Measurements from ENCODE around the gene COL19A1. TPM values are rescaled to one million over a fixed set of nuclear protein-coding genes. Genes with fewer than 3 reads are reported as not detected.

The COL19A1 gene
- polyA plus RNA-seq, 1 donor (not counting 4 experiments of a cell fraction or from before 2014, with no cell fraction given) = not detected

GRCh38 chr6:69848552-69848951 lies 17.8 kb upstream of the COL19A1 start:
- Histone ChIP-seq H3K27me3 (ENCODE audit: control insufficient read depth, extremely low read depth, insufficient read depth, low read length) (no peaks in the 10 kb centered on the region), H3K4me1 (ENCODE audit: control insufficient read depth, extremely low read depth, insufficient read depth, low read length) (no peaks in the 10 kb centered on the region), H3K9ac (ENCODE audit: control insufficient read depth, extremely low read depth, insufficient read depth, low read length) (no peak overlapping the region), H3K4me3 (ENCODE audit: control insufficient read depth in 2 of 3, extremely low read depth in 1 of 3, insufficient read depth in 2 of 3, low read depth in 1 of 3, low read length in 3 of 3) (no peak overlapping the region), H2AFZ (ENCODE audit: control insufficient read depth, low read length) (no peak overlapping the region), H3K79me2 (ENCODE audit: control insufficient read depth, insufficient read depth, low read length) (no peaks in the 10 kb centered on the region), H3K9me1 (ENCODE audit: control insufficient read depth, extremely low read depth, insufficient read depth, low read length) (no peaks in the 10 kb centered on the region), H3K4me2 (ENCODE audit: control insufficient read depth, extremely low read depth, insufficient read depth, low read depth, low read length) (no peak overlapping the region), H3K36me3 (ENCODE audit: control insufficient read depth in 2 of 2, extremely low read depth in 1 of 2, insufficient read depth in 2 of 2, low read length in 2 of 2) (no peaks in the 10 kb centered on the region), H4K20me1 (ENCODE audit: control insufficient read depth, extremely low read depth, insufficient read depth, low read length) (no peaks in the 10 kb centered on the region), H3K9me3 (ENCODE audit: control insufficient read depth, low read depth, low read length) (no peaks in the 10 kb centered on the region), H3K27ac (ENCODE audit: control insufficient read depth, insufficient read depth, low read length) (no peak overlapping the region)
- no peak for TF ChIP-seq EZH2 (IDR thresholded peaks at IDR 0.05; ENCODE audit: low read length)
- TF ChIP-seq CTCF (optimal IDR thresholded peaks at IDR 0.05 in 1 of 3, IDR thresholded peaks at IDR 0.05 in 1 of 3, conservative IDR thresholded peaks at IDR 0.05 in 1 of 3; ENCODE audit: extremely low read depth in 1 of 3, insufficient read depth in 2 of 3, low read length in 3 of 3) = no peak
- DNase-seq (ENCODE audit: low read depth, low spot score) (no peak), FAIRE-seq (no peak)
- dilution Hi-C loops (cut with MboI; ENCODE audit: extremely low pct_ligation_motif_present, low sequenced_read_pairs) = no loop called here

- H3K4me3 ChIP-seq (ENCODE audit: control insufficient read depth in 2 of 3, extremely low read depth in 1 of 3, insufficient read depth in 2 of 3, low read depth in 1 of 3, low read length in 3 of 3) = no peak overlapping the region
- H3K79me2 ChIP-seq (ENCODE audit: control insufficient read depth, insufficient read depth, low read length) = no peaks in the 10 kb centered on the region
- H3K9ac ChIP-seq (ENCODE audit: control insufficient read depth, extremely low read depth, insufficient read depth, low read length) = no peak overlapping the region
- no peaks in the 10 kb centered on the region for H3K27me3 ChIP-seq (ENCODE audit: control insufficient read depth, extremely low read depth, insufficient read depth, low read length)
- no peaks in the 10 kb centered on the region for H3K9me1 ChIP-seq (ENCODE audit: control insufficient read depth, extremely low read depth, insufficient read depth, low read length)
- no peaks in the 10 kb centered on the region for H3K9me3 ChIP-seq (ENCODE audit: control insufficient read depth, low read depth, low read length)
- no peak for TF ChIP-seq CTCF (optimal IDR thresholded peaks at IDR 0.05 in 1 of 3, IDR thresholded peaks at IDR 0.05 in 1 of 3, conservative IDR thresholded peaks at IDR 0.05 in 1 of 3; ENCODE audit: extremely low read depth in 1 of 3, insufficient read depth in 2 of 3, low read length in 3 of 3)
- no peak overlapping the region for H3K27ac ChIP-seq (ENCODE audit: control insufficient read depth, insufficient read depth, low read length)
- H3K4me2 ChIP-seq (ENCODE audit: control insufficient read depth, extremely low read depth, insufficient read depth, low read depth, low read length) = no peak overlapping the region
- dilution Hi-C loops (cut with MboI; ENCODE audit: extremely low pct_ligation_motif_present, low sequenced_read_pairs) = no loop called here
- FAIRE-seq (no peak), DNase-seq (ENCODE audit: low read depth, low spot score) (no peak)
- no peaks in the 10 kb centered on the region for H3K36me3 ChIP-seq (ENCODE audit: control insufficient read depth in 2 of 2, extremely low read depth in 1 of 2, insufficient read depth in 2 of 2, low read length in 2 of 2)
- H3K4me1 ChIP-seq (ENCODE audit: control insufficient read depth, extremely low read depth, insufficient read depth, low read length) = no peaks in the 10 kb centered on the region
- H4K20me1 ChIP-seq (ENCODE audit: control insufficient read depth, extremely low read depth, insufficient read depth, low read length) = no peaks in the 10 kb centered on the region
- H2AFZ ChIP-seq (ENCODE audit: control insufficient read depth, low read length) = no peak overlapping the region
Observed at GRCh38 chr6:69852706-69853105, 13.7 kb upstream of the COL19A1 start.

Data from keratinocyte (primary cell).